ENCODE data around the gene UBAC2.

Gene UBAC2

DNA sequence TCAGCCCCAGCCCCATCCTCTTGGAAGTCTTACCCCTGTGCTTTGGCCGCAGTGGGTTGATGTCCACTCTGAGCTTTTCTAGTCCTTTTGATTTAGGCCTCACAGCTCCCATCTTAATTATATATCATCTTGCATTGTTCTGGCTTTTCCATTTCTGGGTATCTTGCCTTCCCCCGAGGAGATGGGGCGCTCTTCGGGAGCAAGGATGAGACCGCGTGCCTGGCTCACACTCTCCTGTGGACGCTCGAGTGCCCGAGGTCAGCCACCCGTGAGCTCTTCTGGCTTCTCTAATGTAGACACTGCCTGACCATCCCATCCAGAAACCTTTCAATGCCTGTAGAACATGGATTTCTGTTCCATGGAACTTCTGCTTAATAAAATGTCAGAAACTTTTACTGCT, 160.0 kb downstream of the UBAC2 start:
- DNase-seq (ENCODE audit: low spot score) = no peak

GRCh38 chr13:99361197-99361596, 160.5 kb downstream of the UBAC2 start:
- DNase-seq (ENCODE audit: low spot score) = no peak

- no peak for DNase-seq (ENCODE audit: low spot score)
Observed at GRCh38 chr13:99362362-99362761, 161.7 kb downstream of the UBAC2 start.

GRCh38 chr13:99363391-99363790, 162.7 kb downstream of the UBAC2 start:
- no peak for DNase-seq (ENCODE audit: low spot score)

GRCh38 chr13:99363949-99364348, 163.3 kb downstream of the UBAC2 start:
- DNase-seq (ENCODE audit: low spot score) = no peak

DNA sequence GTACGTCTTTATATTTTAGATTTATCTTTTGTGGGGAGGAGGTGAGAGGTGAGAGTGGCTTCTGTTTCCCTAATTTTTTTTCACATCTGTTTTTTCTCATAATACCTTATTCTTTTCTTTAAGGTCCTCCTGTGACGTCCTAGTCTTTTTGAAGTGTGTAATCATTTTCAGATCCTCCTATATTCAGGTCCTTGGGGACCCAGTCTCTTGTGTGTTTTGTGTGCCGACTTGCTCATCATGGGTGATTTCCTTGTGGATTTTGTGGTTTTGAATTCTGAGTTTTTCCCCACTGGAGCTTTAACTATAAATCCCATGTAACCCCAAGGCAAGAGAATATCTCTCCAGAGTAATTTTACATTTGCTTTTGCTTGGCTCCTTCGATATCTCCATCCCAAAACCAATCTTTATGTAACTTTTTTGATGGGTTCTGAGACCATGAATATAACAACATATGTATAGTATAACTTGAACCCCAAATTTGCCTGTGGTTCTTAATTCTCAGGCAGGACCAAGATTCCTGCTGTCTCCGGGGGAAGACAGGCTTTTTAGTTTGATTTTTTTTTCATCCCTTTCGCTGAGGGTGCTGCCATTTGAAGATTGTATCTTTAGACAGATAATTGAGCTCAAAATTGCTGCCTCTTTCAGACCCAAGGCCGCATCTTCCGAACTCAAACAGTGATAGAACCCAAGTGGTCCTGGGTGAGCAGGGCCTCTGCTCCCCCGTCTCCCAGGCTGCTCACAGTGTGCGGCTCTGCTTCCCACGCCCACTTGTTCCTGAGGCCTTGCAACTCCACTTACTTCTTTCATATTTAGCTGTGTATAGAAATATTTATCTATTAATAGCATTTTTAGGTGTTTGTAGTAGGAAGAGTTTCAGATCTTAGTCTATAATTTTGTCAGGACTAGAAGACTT, 165.7 kb downstream of the UBAC2 start:
- no peak for DNase-seq (ENCODE audit: low spot score)

DNA sequence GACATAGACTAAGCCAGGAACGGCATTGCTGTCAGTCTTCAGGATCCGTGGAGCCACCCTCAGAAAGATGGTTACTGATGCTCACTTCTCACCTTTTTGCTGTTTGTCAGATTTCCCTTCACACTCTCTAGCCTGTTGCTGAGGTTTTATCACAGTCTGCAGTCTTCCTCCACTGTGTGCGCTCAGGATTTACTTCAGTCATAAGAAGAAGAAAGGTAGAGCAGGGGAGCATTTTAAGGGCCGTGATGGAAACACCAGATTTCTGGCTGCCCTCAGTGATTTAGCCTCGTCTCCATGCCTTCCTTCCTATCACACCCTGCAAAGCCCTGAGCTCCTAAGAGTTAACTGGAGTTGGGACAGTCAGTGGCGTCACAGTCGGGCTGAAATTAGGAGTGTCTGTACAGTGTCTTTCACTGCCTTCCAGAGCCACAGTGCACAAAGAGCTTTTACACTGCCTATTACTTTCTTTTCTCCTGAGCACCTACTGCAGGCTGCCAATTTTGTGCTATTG, 166.5 kb downstream of the UBAC2 start:
- no peak for DNase-seq (ENCODE audit: low spot score)

DNA sequence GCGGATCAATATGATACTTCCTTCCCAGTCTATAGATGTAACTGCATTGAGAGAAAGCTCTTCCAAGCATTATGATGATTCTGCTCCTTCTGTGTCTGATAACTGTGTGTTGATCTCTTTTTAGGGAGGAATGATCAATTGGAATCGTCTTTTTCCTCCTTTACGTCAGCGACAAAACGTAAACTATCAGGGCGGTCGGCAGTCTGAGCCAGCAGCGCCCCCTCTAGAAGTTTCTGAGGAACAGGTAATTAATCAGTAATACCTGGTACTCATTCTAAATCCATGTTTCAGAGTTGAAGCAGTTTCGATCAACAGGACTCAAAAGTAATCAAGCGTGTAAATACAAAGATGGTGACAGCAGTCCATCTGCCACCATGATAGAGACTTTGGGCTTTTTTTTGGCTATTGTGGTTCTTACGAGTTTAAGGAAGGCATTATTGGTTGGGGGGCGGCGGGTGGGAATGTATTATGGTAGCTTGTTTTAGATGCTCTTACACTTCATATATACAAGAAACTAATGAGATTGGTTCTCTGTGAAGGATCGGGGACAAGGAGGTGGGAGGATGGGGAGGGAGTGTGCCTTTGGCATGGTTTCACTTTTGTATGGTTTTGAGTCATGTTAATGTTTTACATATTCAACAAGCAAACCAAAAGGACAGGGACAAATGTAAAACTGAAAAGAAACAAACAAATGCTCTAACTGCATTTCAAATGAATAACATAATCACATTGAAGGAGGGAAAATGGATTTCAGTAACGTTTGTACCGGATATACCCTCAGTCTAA, 167.2 kb downstream of the UBAC2 start:
- DNase-seq (ENCODE audit: low spot score) = no peak

DNA sequence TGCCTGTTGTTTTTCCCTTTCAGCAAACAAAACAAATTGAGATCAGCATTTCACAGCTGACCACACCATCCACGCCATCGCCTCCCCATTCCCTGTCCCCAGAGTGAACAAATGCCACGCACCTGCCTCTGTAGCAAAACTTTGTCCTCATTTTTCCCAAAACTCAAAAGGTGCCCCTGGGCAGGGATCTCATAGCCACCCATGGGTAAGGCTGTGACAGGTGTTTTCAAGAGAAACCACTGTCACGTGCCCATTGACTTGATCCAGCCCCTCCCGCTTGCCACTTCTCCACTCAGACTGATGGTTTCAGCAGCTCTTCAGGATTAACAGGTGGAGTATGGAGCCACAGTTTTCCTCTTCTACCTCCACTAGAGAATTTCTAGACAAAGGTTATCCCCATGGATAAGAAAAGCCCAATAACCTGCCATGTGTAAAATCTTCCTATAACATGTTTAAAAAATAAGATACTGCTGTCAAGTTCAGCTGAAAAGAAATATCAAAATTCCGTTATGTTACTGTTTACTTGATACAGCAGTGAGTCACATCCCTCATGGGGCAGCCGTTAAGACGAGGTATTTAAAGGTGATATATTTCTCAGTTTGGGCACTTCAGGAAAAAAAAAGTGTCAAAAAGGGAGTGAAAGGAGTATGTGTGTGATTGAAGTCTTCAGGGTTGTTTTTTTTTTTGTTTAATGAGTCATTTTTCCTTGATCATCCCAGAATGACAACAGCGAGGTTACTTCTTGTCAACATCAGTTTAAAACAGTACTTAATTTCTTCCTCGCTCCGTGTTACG, 170.0 kb downstream of the UBAC2 start:
- no peak for DNase-seq (ENCODE audit: low spot score)

DNA sequence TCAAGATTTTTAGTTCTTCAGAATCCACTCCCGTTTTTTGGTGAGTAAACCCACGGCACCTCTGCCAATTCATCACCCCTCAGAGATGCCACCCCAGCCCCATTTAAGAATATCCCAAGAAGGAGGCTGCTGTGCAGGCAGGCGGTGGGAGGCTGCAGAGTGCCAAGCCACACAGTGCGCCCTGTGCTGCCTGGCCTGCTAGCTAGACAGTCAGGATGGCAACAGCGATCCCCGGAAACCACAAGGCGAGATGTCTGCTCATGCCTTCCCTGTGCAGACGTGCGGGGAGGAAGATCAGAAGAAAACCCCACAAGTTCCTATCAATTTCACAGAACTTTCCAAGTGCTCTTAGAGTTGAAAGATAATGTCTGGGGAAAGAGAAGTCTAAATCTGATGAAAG, 171.3 kb downstream of the UBAC2 start:
- no peak for DNase-seq (ENCODE audit: low spot score)

- no peak for DNase-seq (ENCODE audit: low spot score)
Observed at GRCh38 chr13:99373436-99373835, 172.8 kb downstream of the UBAC2 start.

- no peak for DNase-seq (ENCODE audit: low spot score)
Observed at GRCh38 chr13:99374169-99374991, 173.7 kb downstream of the UBAC2 start.

DNA sequence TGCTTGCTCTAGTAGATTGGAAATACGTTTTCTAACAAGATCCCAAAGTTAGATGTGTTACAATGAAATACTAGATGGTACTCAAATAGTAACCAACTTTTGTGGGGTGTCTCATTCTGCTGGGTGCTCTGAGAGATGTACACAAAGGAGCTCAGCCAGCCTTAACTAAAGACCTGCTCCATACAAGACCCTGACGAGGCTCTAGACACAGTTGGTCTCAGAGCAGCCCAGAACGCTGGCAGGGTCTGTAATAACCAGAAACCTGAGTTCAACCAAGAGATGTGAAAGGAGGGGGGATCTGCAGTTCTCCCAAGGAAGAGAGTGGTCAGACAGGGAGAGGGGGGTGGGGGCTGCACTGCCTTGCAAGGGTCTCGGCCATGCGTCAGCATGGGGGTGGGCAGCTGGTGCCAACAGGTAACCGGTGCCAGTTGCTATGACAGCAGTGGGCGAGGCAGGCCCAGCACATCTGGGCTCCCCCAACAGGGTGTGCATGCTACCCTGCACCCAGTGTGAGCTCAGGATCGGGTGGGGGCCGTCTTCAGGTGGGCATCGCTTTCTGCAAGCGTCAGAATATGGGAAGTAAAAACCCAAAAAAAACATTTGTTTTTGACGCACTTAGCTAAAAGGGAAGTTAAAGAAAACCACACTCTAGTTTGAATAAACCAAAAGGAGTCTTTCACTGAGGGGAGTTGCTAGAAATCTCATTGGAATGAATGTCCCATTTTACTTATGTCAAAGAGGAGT, 174.5 kb downstream of the UBAC2 start:
- no peak for DNase-seq (ENCODE audit: low spot score)

DNA sequence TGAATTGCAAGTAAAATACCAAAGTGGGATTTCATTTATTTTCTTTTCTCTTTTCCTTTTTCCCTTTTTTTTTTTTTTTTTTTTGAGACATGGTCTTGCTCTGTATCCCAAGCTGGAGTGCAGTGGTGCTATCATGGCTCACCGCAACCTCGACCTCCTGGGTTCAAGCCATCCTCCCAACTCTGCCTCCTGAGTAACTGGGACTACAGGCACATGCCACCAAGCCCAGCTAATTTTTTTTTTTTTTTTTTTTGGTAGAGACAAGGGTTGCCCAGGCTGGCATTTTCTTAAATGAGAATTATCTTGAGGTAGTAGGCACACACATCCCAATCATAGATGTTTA, 175.1 kb downstream of the UBAC2 start:
- no peak for DNase-seq (ENCODE audit: low spot score)

- no peak for DNase-seq (ENCODE audit: low spot score)
Observed at GRCh38 chr13:99376132-99376531, 175.5 kb downstream of the UBAC2 start.

DNA sequence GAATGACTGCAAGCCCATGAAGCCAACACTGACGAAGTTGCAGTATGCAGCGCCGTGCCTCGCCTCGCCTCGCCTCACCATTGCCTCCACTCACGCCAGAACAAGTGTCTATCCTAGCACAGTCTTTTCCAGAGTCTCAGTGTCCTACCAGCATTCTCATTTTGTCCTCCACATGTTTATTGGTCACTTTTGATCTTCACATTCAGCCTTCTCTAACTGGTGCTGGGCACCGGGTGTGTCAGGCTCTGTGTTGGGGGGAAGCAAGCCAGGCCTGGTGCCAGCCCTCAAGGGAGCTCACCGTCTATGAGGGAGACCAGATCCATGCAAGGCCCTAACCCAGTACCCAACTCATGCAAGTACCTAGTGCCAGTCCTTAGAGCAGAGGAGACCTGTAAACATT, 176.3 kb downstream of the UBAC2 start:
- DNase-seq (ENCODE audit: low spot score) = no peak

- DNase-seq (ENCODE audit: low spot score) = no peak
Observed at GRCh38 chr13:99377641-99378040, 177.0 kb downstream of the UBAC2 start.

DNA sequence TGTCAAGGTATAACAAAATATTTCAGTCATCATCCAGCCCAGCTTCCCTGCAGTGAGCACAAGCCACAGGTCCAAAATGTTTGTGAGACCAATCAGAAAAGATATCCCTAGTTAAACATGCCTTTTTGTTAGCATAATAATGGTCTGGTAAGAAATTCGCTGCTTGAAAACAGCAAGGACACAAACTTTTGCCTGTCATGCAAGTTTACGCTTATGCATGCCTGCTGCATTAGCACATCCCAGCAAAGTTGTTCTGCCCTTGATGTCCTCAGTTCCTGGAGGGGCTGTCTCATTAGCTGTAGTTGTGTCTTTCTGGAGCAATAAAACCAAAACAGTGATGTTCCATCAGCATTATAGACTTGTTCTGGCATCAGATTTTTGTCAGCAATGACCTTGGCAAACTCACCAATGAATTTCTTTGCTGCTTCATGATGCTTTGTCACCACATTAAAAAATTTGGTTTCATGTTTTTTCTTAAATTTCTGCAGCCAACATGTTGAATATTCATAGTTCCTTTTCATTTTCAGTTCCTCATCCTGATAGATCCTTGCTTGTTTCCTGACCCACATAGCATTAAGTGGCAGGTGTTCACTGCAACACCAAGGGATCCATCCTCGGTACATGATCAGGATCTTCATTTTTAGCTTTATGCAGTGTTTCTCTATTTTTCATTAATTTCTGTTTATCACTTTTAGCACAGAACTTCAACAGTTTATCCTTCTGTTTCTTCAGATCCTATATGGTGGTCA, 178.5 kb downstream of the UBAC2 start:
- no peak for DNase-seq (ENCODE audit: low spot score)

GRCh38 chr13:99379856-99380801, 179.5 kb downstream of the UBAC2 start:
- no peak for DNase-seq (ENCODE audit: low spot score)
